Thyroid gland (tissue), 4 donors: ENCODE data around the gene LRRC10. TPM values are rescaled to one million over a fixed set of nuclear protein-coding genes. Genes with fewer than 3 reads are reported as not detected.

Experiments
- DNase-seq, 2 donors: peaks; one replicate each; pipeline ENCODE4 v3.0.0-alpha.2; 2019
- H3K27ac ChIP-seq, 3 donors: fragments of 200-600 bp; sonication (generic); 1 replicate in 2 of 3; 2 replicates in 1 of 3; pipeline ENCODE4 v1.5.1; 2016 to 2019; ENCODE audit warnings: mild to moderate bottlenecking in 1 of 3, moderate library complexity in 1 of 3
- H3K27me3 ChIP-seq: fragments of 200-600 bp; sonication (generic); one replicate; pipeline ENCODE4 v1.5.1; 2019
- H3K36me3 ChIP-seq, 2 donors: fragments of 200-600 bp; sonication (generic); one replicate each; pipeline ENCODE4 v1.5.1; 2016 to 2019
- H3K4me1 ChIP-seq, 2 donors: fragments of 200-600 bp; sonication (generic); one replicate each; pipeline ENCODE4 v1.5.1; 2017 to 2019
- H3K4me3 ChIP-seq, 3 donors: fragments of 200-600 bp; sonication (generic); replicated peaks in 1 of 3; 1 replicate in 2 of 3; 2 replicates in 1 of 3; pipeline ENCODE4 v1.5.1; 2016; ENCODE audit warnings: mild to moderate bottlenecking in 1 of 3
- H3K9me3 ChIP-seq: fragments of 200-600 bp; sonication (generic); one replicate; pipeline ENCODE4 v1.5.1; 2017
- POLR2A ChIP-seq, 2 donors: fragments of 450-650 bp; IDR thresholded peaks; one replicate each; pipeline ENCODE4 v1.6.1; 2017; ENCODE audit warnings: antibody characterized with exemption in 2 of 2, mild to moderate bottlenecking in 2 of 2, moderate library complexity in 1 of 2
- WGBS, 2 donors: methylation state at CpG; one replicate each; pipeline ENCODE4 v1.1.5; 2017; 5-methylcytosine and 5-hydroxymethylcytosine counted together
- intact Hi-C: fragments of 100-400 bp; cut with DNase I; formaldehyde crosslinking; loops from one replicate; pipeline ENCODE4 v1.15.1; 2023
- total RNA-seq, 4 donors: library from RNA; depleted of rRNA; stranded (reverse); fragments of >200 nt; gene quantifications; one replicate each; pipeline ENCODE4 v1.2.3, GENCODE V29; 2016
- TF ChIP-seq, protein P1 (sequence below), 6 experiments: fragments of 200-600 bp in 3 of 6; fragments of 450-650 bp in 3 of 6; sonication (generic) in 3 of 6; IDR thresholded peaks; one replicate each; pipeline ENCODE4 v1.5.1; 2016 to 2019; ENCODE audit warnings: antibody characterized with exemption in 6 of 6, mild to moderate bottlenecking in 2 of 6, inconsistent platforms in 1 of 6, moderate library complexity in 1 of 6

LRRC10 gene
- total RNA-seq, 4 donors from 2014 or later: not detected

DNA sequence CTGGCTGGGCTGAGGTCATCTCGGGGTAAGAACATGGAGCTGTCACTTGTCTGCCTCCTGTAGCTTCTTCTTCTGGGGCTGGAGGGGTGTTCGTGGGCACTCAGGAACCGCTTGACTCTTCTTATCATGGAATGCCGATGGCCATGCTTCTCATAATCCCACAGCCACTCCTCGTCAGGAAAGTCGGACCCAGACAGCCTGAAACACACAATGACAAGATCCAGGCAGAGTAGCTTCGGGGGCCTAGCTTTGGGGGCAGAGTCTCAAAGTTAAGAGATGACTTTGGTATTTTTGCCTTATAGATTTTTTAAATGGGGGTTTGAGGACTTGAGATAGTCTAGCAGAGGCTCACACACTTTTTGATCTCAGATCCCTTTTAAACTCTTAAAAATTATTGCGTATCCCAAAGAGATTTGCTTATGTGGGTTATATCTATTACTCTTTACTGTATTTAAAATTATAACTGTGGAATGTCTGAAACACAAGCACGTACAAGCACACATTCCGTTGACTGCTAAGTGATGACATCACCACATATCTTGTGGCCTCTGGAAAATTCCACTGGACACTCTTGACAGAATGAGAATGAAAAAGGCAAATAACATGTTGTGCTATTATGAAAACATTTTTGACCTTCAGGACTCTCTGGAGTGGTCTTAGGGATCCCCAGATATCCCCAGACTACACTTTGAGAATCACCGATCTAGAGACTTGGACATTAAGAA is 45.1 kb upstream of the LRRC10 start:
- 72 to 74% methylated on average over 10 to 11 of the region's 11 CpGs for WGBS, 2 donors

DNA sequence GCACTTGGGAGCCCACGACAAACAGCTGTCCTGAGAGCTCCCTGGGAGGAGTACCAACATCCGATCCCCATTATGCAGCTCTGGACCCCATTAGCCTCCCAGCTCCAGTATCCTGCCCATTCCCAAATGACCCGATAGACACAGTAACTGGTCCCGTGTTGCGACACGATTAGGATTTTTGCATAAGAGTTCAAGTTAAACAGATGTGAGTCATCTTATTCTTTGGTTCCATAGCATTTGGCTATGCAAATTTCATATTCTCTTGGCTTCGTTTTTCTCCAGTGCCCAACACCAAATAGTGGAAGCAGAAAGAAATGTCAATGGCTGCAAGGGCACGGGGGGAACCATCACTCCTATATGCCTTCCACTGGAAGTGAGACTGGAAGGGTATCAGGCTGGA is 43.0 kb upstream of the LRRC10 start:
- Histone ChIP-seq H3K9me3 (no peaks in the 10 kb centered on the region), H3K27ac (no peak overlapping the region), H3K4me1 (no peaks in the 10 kb centered on the region), H3K36me3 (no peaks in the 10 kb centered on the region), H3K4me3 (no peak overlapping the region), H3K27me3 (no peaks in the 10 kb centered on the region)
- no peak for DNase-seq
- intact Hi-C loops: no loop called here
- 89 to 90% methylated on average over 8 of the region's 8 CpGs for WGBS, 2 donors
- TF ChIP-seq, protein P1, sequence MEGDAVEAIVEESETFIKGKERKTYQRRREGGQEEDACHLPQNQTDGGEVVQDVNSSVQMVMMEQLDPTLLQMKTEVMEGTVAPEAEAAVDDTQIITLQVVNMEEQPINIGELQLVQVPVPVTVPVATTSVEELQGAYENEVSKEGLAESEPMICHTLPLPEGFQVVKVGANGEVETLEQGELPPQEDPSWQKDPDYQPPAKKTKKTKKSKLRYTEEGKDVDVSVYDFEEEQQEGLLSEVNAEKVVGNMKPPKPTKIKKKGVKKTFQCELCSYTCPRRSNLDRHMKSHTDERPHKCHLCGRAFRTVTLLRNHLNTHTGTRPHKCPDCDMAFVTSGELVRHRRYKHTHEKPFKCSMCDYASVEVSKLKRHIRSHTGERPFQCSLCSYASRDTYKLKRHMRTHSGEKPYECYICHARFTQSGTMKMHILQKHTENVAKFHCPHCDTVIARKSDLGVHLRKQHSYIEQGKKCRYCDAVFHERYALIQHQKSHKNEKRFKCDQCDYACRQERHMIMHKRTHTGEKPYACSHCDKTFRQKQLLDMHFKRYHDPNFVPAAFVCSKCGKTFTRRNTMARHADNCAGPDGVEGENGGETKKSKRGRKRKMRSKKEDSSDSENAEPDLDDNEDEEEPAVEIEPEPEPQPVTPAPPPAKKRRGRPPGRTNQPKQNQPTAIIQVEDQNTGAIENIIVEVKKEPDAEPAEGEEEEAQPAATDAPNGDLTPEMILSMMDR (IDR thresholded peaks at IDR 0.05): no peak
- TF ChIP-seq POLR2A (IDR thresholded peaks at IDR 0.05): no peak

More for the DNA sequence above, 45.1 kb upstream of the LRRC10 start:
- intact Hi-C loops: no loop called here
- DNase-seq: no peak
- Histone ChIP-seq H3K27ac (no peak overlapping the region), H3K4me1 (no peaks in the 10 kb centered on the region), H3K36me3 (no peaks in the 10 kb centered on the region), H3K27me3 (no peaks in the 10 kb centered on the region), H3K4me3 (no peak overlapping the region), H3K9me3 (no peaks in the 10 kb centered on the region)
- TF ChIP-seq, protein P1 (IDR thresholded peaks at IDR 0.05): no peak
- no peak for TF ChIP-seq POLR2A (IDR thresholded peaks at IDR 0.05)

DNA sequence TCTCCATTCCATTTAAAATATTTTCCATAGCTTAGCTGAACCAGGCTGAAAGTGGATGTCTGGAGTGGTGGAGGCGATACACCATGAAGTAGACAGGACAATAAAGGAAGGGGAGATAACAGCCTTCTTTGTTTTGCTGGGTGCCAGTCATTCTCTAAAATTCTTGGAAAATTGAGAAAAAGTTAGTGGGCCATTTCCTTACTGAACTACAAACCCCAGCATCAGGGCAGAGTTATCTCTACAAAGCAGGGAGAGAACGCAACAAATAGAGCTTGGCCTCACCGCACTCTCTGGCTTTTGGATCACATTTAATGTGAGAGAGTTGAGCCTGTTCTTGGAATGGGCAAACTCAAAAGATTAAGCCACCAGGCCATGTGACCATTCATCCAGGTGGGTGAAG is 41.2 kb upstream of the LRRC10 start:
- H3K36me3 ChIP-seq: no peaks in the 10 kb centered on the region
- TF ChIP-seq, protein P1 (IDR thresholded peaks at IDR 0.05): no peak
- no peak for TF ChIP-seq POLR2A (IDR thresholded peaks at IDR 0.05)
- no peaks in the 10 kb centered on the region for H3K9me3 ChIP-seq
- DNase-seq: no peak
- H3K4me3 ChIP-seq: no peak overlapping the region
- intact Hi-C loops: no loop called here
- H3K27me3 ChIP-seq: no peaks in the 10 kb centered on the region
- no peak overlapping the region for H3K27ac ChIP-seq
- WGBS, 2 donors: 94 to 97% methylated on average over 3 of the region's 3 CpGs
- H3K4me1 ChIP-seq: no peaks in the 10 kb centered on the region

DNA sequence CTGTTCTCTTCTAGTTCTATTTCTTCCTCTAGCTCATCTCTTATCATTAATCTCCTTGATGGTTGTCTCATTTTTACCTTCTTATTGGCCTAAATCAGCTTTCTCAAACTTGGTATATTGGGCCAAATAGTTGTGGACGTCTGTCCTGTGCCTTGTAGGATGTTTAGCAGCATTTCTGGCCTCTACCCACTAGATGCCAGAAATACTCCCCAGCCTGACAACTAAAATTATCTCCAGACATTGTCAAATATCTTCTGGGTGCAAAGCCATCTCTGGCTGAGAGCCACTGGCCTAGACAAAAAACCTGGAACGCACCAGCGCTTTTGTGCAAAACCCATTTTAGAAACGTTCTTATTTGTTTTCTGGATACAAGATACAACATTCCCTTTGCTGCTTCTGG is 38.8 kb upstream of the LRRC10 start:
- TF ChIP-seq, protein P1 (IDR thresholded peaks at IDR 0.05): no peak
- TF ChIP-seq POLR2A (IDR thresholded peaks at IDR 0.05): no peak
- WGBS, 2 donors: 68 to 70% methylated on average over 4 of the region's 4 CpGs
- H3K27me3 ChIP-seq: no peaks in the 10 kb centered on the region
- no peak overlapping the region for H3K27ac ChIP-seq
- no peaks in the 10 kb centered on the region for H3K4me1 ChIP-seq
- intact Hi-C loops: no loop called here
- H3K9me3 ChIP-seq: no peaks in the 10 kb centered on the region
- no peaks in the 10 kb centered on the region for H3K36me3 ChIP-seq
- H3K4me3 ChIP-seq: no peak overlapping the region
- no peak for DNase-seq

DNA sequence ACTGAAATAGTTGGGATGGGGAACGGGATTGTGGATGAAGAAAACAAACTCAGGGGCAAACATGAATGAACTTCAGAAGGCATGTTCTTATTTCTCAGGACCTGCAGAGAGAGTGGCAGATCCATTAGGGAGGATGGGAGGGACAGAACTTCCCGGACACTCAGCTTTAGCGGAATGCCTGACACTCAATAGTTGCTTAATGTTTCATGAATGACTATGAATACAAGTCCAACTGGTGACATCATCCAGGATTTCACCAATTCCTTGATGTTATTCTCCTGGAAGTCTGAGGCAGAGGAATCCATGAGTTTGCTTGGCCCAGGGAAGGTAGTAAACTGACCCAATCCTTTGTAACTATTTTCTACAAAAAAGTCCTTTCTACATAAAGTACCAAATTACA is 37.8 kb upstream of the LRRC10 start:
- H3K27ac ChIP-seq: no peak overlapping the region
- H3K9me3 ChIP-seq: no peaks in the 10 kb centered on the region
- DNase-seq: no peak
- 92 to 94% methylated on average over 3 of the region's 3 CpGs for WGBS, 2 donors
- H3K4me1 ChIP-seq: no peaks in the 10 kb centered on the region
- no peaks in the 10 kb centered on the region for H3K36me3 ChIP-seq
- intact Hi-C loops: no loop called here
- no peak overlapping the region for H3K4me3 ChIP-seq
- TF ChIP-seq, protein P1 (IDR thresholded peaks at IDR 0.05): no peak
- TF ChIP-seq POLR2A (IDR thresholded peaks at IDR 0.05): no peak
- no peaks in the 10 kb centered on the region for H3K27me3 ChIP-seq
